ENCODE results near the gene ST3GAL5. TPM values are rescaled to one million over a fixed set of nuclear protein-coding genes. Genes with fewer than 3 reads are reported as not detected.
A peak's percentile ranks its signal among the peaks of the same experiment; 100 is the strongest.

Gene ST3GAL5
- total and polyA plus RNA-seq, 8 donors = 58.4 to 108 (median 93.9) TPM

GRCh38 chr2:85905891-85906290 lies 17.1 kb upstream of the ST3GAL5 start:
- DNase-seq (no peak), ATAC-seq (no peak)
- TF ChIP-seq CTCF (IDR thresholded peaks at IDR 0.05) = no peak
- Histone ChIP-seq H3K4me1 (peaks cover 3 to 12% of the 10 kb centered on the region in 2 donors), H3K36me3 (no peaks in the 10 kb centered on the region), H3K27me3 (no peaks in the 10 kb centered on the region), H3K9me3 (no peaks in the 10 kb centered on the region), H3K4me3 (no peak overlapping the region), H3K27ac (no peak overlapping the region)
- intact Hi-C loops (cut with DNase I) = no loop called here

- H3K4me1 ChIP-seq = peaks cover 3 to 10% of the 10 kb centered on the region in 2 donors
- intact Hi-C loops (cut with DNase I) = no loop called here
- DNase-seq (no peak), ATAC-seq (peak; percentile 62)
- no peaks in the 10 kb centered on the region for H3K36me3 ChIP-seq
- TF ChIP-seq CTCF (IDR thresholded peaks at IDR 0.05) = no peak
- H3K4me3 ChIP-seq = no peak overlapping the region
- H3K27me3 ChIP-seq = no peaks in the 10 kb centered on the region
- no peak overlapping the region for H3K27ac ChIP-seq
- no peaks in the 10 kb centered on the region for H3K9me3 ChIP-seq
Observed at GRCh38 chr2:85905187-85905666, 16.4 kb upstream of the ST3GAL5 start.

- TF ChIP-seq CTCF (IDR thresholded peaks at IDR 0.05) = no peak
- ATAC-seq (no peak), DNase-seq (no peak)
- intact Hi-C loops (cut with DNase I) = no loop called here
- peaks cover 3 to 10% of the 10 kb centered on the region in 2 donors for H3K4me1 ChIP-seq
- no peak overlapping the region for H3K4me3 ChIP-seq
- no peak overlapping the region for H3K27ac ChIP-seq
- H3K27me3 ChIP-seq = no peaks in the 10 kb centered on the region
- no peaks in the 10 kb centered on the region for H3K36me3 ChIP-seq
- no peaks in the 10 kb centered on the region for H3K9me3 ChIP-seq
Observed at GRCh38 chr2:85903849-85904248, 15.1 kb upstream of the ST3GAL5 start.

GRCh38 chr2:85902496-85902895 lies 13.7 kb upstream of the ST3GAL5 start:
- H3K4me1 ChIP-seq = peaks cover 3 to 10% of the 10 kb centered on the region in 2 donors
- no peaks in the 10 kb centered on the region for H3K9me3 ChIP-seq
- no peaks in the 10 kb centered on the region for H3K36me3 ChIP-seq
- H3K27me3 ChIP-seq = no peaks in the 10 kb centered on the region
- H3K27ac ChIP-seq = no peak overlapping the region
- DNase-seq (no peak), ATAC-seq (no peak)
- intact Hi-C loops (cut with DNase I) = no loop called here
- TF ChIP-seq CTCF (IDR thresholded peaks at IDR 0.05) = no peak
- no peak overlapping the region for H3K4me3 ChIP-seq

GRCh38 chr2:85901155-85901554 lies 12.4 kb upstream of the ST3GAL5 start:
- peaks cover 3 to 10% of the 10 kb centered on the region in 2 donors for H3K4me1 ChIP-seq
- no peak for DNase-seq
- H3K4me3 ChIP-seq = no peak overlapping the region
- no peak for TF ChIP-seq CTCF (IDR thresholded peaks at IDR 0.05)
- no peak for ATAC-seq
- no peaks in the 10 kb centered on the region for H3K9me3 ChIP-seq
- no peaks in the 10 kb centered on the region for H3K27me3 ChIP-seq
- no peak overlapping the region for H3K27ac ChIP-seq
- H3K36me3 ChIP-seq = no peaks in the 10 kb centered on the region
- intact Hi-C loops (cut with DNase I) = no loop called here
